CD4-positive, alpha-beta memory T cell (primary cell): ENCODE measurements around the gene IKZF1. TPM values are rescaled to one million over a fixed set of nuclear protein-coding genes. Genes with fewer than 3 reads are reported as not detected.

Source experiments
- CTCF ChIA-PET: fragments of 350-600 bp; sonication (Branson Sonifier 250); formaldehyde crosslinking; loops from one replicate; lab custom pipeline; 2021; ENCODE audit warnings: inconsistent platforms; ENCODE audit not compliant: partially characterized antibody; lab: Charles Lee
- POLR2A ChIA-PET: fragments of 350-600 bp; sonication (Branson Sonifier 250); formaldehyde crosslinking; loops from one replicate; lab custom pipeline; 2021; ENCODE audit not compliant: partially characterized antibody; lab: Charles Lee
- DNase-seq, 5 donors: peaks; one replicate each; pipeline versions ENCODE4 v3.0.0 to v3.0.0-alpha.2; 2020 to 2022; ENCODE audit warnings: mixed read lengths in 1 of 5
- H3K27ac ChIP-seq: one replicate; pipeline ENCODE4 v1.7.0; 2013; ENCODE audit warnings: low read depth, low read length
- H3K27me3 ChIP-seq: 2 replicates; pipeline ENCODE4 v1.7.0; 2013; ENCODE audit warnings: mild to moderate bottlenecking, low read length, moderate library complexity; ENCODE audit not compliant: insufficient read depth
- H3K36me3 ChIP-seq: 2 replicates; pipeline ENCODE4 v1.7.0; 2013; ENCODE audit warnings: mild to moderate bottlenecking, low read length, moderate library complexity; ENCODE audit not compliant: insufficient read depth
- H3K4me1 ChIP-seq: 2 replicates; pipeline ENCODE4 v1.7.0; 2013; ENCODE audit warnings: mild to moderate bottlenecking, low read length, moderate library complexity; ENCODE audit not compliant: insufficient read depth
- H3K4me3 ChIP-seq, 2 donors: one replicate each; pipeline ENCODE4 v1.7.0; 2013; ENCODE audit warnings: low read length in 2 of 2, mild to moderate bottlenecking in 1 of 2
- H3K9me3 ChIP-seq, 2 donors: one replicate each; pipeline ENCODE4 v1.7.0; 2013; ENCODE audit warnings: low read length in 2 of 2, control low read depth in 1 of 2; ENCODE audit not compliant: control insufficient read depth in 1 of 2
- H3K27ac Mint-ChIP-seq, 7 donors: one replicate each; pipeline ENCODE4 v1.8.0; 2020 to 2021; ENCODE audit warnings: mixed read lengths in 7 of 7, mild to moderate bottlenecking in 6 of 7, inconsistent platforms in 3 of 7, moderate library complexity in 3 of 7
- H3K27me3 Mint-ChIP-seq, 2 donors: one replicate each; pipeline ENCODE4 v1.8.0; 2020 to 2021; ENCODE audit warnings: mixed read lengths in 2 of 2
- H3K36me3 Mint-ChIP-seq, 2 donors: one replicate each; pipeline ENCODE4 v1.8.0; 2020 to 2021; ENCODE audit warnings: mixed read lengths in 2 of 2, inconsistent platforms in 1 of 2, mild to moderate bottlenecking in 1 of 2
- H3K4me1 Mint-ChIP-seq, 4 donors: one replicate each; pipeline ENCODE4 v1.8.0; 2020 to 2021; ENCODE audit warnings: mixed read lengths in 4 of 4, mild to moderate bottlenecking in 1 of 4
- H3K4me3 Mint-ChIP-seq, 8 donors: one replicate each; pipeline ENCODE4 v1.8.0; 2020 to 2021; ENCODE audit warnings: mixed read lengths in 8 of 8, mild to moderate bottlenecking in 7 of 8, moderate library complexity in 6 of 8, inconsistent platforms in 3 of 8
- H3K9me3 Mint-ChIP-seq, 8 donors: one replicate each; pipeline ENCODE4 v1.8.0; 2020 to 2021; ENCODE audit warnings: mixed read lengths in 8 of 8, mild to moderate bottlenecking in 5 of 8, inconsistent platforms in 3 of 8, moderate library complexity in 1 of 8
- intact Hi-C: fragments of 100-400 bp; cut with micrococcal nuclease; formaldehyde crosslinking; loops from one replicate; pipeline ENCODE4 v1.15.1; 2023
- polyA plus RNA-seq, 2 donors: library from polyadenylated mRNA; unstranded; fragments of 300-500 nt; fragmentation: Illumina TruSeq; gene quantifications; one replicate each; pipeline ENCODE4 v1.2.3, GENCODE V29; 2021
- total RNA-seq, 2 experiments: library from RNA; stranded (reverse); gene quantifications; one replicate each; pipeline ENCODE4 v1.2.3, GENCODE V29; 2021

IKZF1 gene
- total and polyA plus RNA-seq, 4 experiments from 2014 or later, result 116 to 479 (median 381) TPM

GRCh38 chr7:50348469-50349162 is 44.1 kb downstream of the IKZF1 start:
- H3K4me3 ChIP-seq, result no peak overlapping the region
- peaks cover 11% of the 10 kb centered on the region for H3K36me3 ChIP-seq
- peak overlapping the region in 6 of 7 donors; percentile 97 to 100 (median 98) for H3K27ac Mint-ChIP-seq

GRCh38 chr7:50349399-50349798 is 44.9 kb downstream of the IKZF1 start:
- Mint-ChIP-seq H3K4me1 (peaks cover 78 to 93% (median 88%) of the 10 kb centered on the region in 4 donors), H3K27me3 (no peaks in the 10 kb centered on the region), H3K4me3 (peak overlapping the region; percentile 50 to 89 (median 81)), H3K27ac (peak overlapping the region in 6 of 7 donors; percentile 97 to 100 (median 98)), H3K36me3 (peaks cover 69 to 72% of the 10 kb centered on the region in 2 donors), H3K9me3 (peaks cover 0 to 4% (median 0%) of the 10 kb centered on the region in 8 donors)
- Histone ChIP-seq H3K9me3 (no peaks in the 10 kb centered on the region), H3K4me3 (peak overlapping the region in 1 of 2 donors; percentile 29), H3K4me1 (peaks cover 100% of the 10 kb centered on the region), H3K36me3 (peaks cover 15% of the 10 kb centered on the region), H3K27me3 (no peaks in the 10 kb centered on the region), H3K27ac (peak overlapping the region; percentile 96)
- intact Hi-C loops, result no loop called here
- POLR2A ChIA-PET, result interaction anchor here (0.8 to 40.8 kb wide), 8 partner anchors 4 to 201 kb away, joined by 3 to 2673 read pairs (median 8); partner anchors contain the start of gene IKZF1
- CTCF ChIA-PET, result interaction anchor here (1.0 to 4.6 kb wide), 8 partner anchors 9 to 144 kb away, joined by 3 to 27 read pairs (median 8); no protein-coding TSS in a partner anchor
- DNase-seq, result no peak

More at GRCh38 chr7:50348469-50349162, 44.1 kb downstream of the IKZF1 start:
- Histone ChIP-seq H3K27me3 (no peaks in the 10 kb centered on the region), H3K4me1 (peaks cover 100% of the 10 kb centered on the region), H3K9me3 (no peaks in the 10 kb centered on the region), H3K27ac (peak overlapping the region; percentile 96)
- ChIA-PET POLR2A (interaction anchor here (1.1 to 40.8 kb wide), 11 partner anchors 3 to 200 kb away, joined by 3 to 2673 read pairs (median 17); partner anchors contain the start of gene IKZF1), CTCF (interaction anchor here (2.9 to 5.7 kb wide), 3 partner anchors 11 to 17 kb away, joined by 19 to 68 read pairs (median 26); no protein-coding TSS in a partner anchor)
- no peak for DNase-seq
- Mint-ChIP-seq H3K4me3 (peak overlapping the region; percentile 50 to 92 (median 87)), H3K27me3 (no peaks in the 10 kb centered on the region), H3K9me3 (no peaks in the 10 kb centered on the region), H3K36me3 (peaks cover 70 to 72% of the 10 kb centered on the region in 2 donors), H3K4me1 (peaks cover 83 to 85% (median 84%) of the 10 kb centered on the region in 4 donors)
- intact Hi-C loops, result no loop called here

- peaks cover 71 to 75% of the 10 kb centered on the region in 2 donors for H3K36me3 Mint-ChIP-seq
- ChIA-PET CTCF (interaction anchor here (0.8 to 4.6 kb wide), 10 partner anchors 8 to 208 kb away, joined by 3 to 27 read pairs (median 6); no protein-coding TSS in a partner anchor), POLR2A (interaction anchor here (0.8 to 40.8 kb wide), 13 partner anchors 5 to 201 kb away, joined by 3 to 2673 read pairs (median 4); partner anchors contain the start of gene IKZF1)
- H3K27ac ChIP-seq, result peak overlapping the region; percentile 96
- peak overlapping the region in 6 of 7 donors; percentile 97 to 100 (median 98) for H3K27ac Mint-ChIP-seq
- peaks cover 79 to 98% (median 92%) of the 10 kb centered on the region in 4 donors for H3K4me1 Mint-ChIP-seq
- H3K27me3 ChIP-seq, result no peaks in the 10 kb centered on the region
- DNase-seq, result peak; percentile 46 to 89 (median 52)
- intact Hi-C loops, result loop anchor here (1.0 kb wide), 2 partner anchors 8 to 17 kb away; no protein-coding TSS in a partner anchor
- H3K27me3 Mint-ChIP-seq, result no peaks in the 10 kb centered on the region
- peak overlapping the region in 1 of 2 donors; percentile 29 for H3K4me3 ChIP-seq
- peak overlapping the region; percentile 69 to 88 (median 78) for H3K4me3 Mint-ChIP-seq
- peaks cover 20% of the 10 kb centered on the region for H3K36me3 ChIP-seq
- peaks cover 0 to 4% (median 0%) of the 10 kb centered on the region in 8 donors for H3K9me3 Mint-ChIP-seq
- H3K4me1 ChIP-seq, result peaks cover 100% of the 10 kb centered on the region
- H3K9me3 ChIP-seq, result no peaks in the 10 kb centered on the region
Observed at GRCh38 chr7:50349963-50350944, 45.7 kb downstream of the IKZF1 start.

DNA sequence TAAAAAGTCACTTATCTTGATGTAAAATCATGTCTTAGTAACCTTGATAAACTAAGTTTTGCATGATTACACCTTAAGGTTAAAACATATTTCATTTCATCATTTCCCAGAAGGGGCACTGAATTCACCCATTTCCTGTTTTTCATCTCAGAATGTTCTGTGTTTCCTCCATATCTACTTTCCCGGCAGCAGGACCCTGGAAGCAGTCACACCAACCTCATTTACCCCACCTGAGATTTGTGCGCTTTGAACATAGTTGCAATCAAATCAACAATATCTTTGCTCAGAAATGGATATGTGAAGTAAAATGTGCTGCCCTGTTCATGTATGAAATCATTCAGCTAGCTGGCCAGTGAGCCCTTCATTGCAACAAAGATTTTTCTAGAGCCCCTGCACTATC is 46.8 kb downstream of the IKZF1 start:
- intact Hi-C loops, result no loop called here
- peak overlapping the region; percentile 96 for H3K27ac ChIP-seq
- no peaks in the 10 kb centered on the region for H3K27me3 Mint-ChIP-seq
- H3K9me3 ChIP-seq, result no peaks in the 10 kb centered on the region
- peak in 4 of 5 donors; percentile 36 to 49 (median 40) for DNase-seq
- ChIA-PET CTCF (interaction anchor here (0.8 to 4.6 kb wide), 13 partner anchors 9 to 209 kb away, joined by 3 to 27 read pairs (median 6); no protein-coding TSS in a partner anchor), POLR2A (interaction anchor here (0.9 to 40.8 kb wide), 8 partner anchors 6 to 146 kb away, joined by 3 to 2673 read pairs (median 11); partner anchors contain the start of gene IKZF1)
- H3K4me1 Mint-ChIP-seq, result peaks cover 76 to 97% (median 91%) of the 10 kb centered on the region in 4 donors
- peak overlapping the region; percentile 5 to 25 for H3K4me3 ChIP-seq
- H3K4me3 Mint-ChIP-seq, result peak overlapping the region; percentile 69 to 88 (median 78)
- H3K27me3 ChIP-seq, result no peaks in the 10 kb centered on the region
- peaks cover 99% of the 10 kb centered on the region for H3K4me1 ChIP-seq
- peak overlapping the region in 6 of 7 donors; percentile 97 to 100 (median 98) for H3K27ac Mint-ChIP-seq
- H3K9me3 Mint-ChIP-seq, result peaks cover 0 to 4% (median 0%) of the 10 kb centered on the region in 8 donors
- peaks cover 20% of the 10 kb centered on the region for H3K36me3 ChIP-seq
- H3K36me3 Mint-ChIP-seq, result peaks cover 70 to 74% of the 10 kb centered on the region in 2 donors

DNA sequence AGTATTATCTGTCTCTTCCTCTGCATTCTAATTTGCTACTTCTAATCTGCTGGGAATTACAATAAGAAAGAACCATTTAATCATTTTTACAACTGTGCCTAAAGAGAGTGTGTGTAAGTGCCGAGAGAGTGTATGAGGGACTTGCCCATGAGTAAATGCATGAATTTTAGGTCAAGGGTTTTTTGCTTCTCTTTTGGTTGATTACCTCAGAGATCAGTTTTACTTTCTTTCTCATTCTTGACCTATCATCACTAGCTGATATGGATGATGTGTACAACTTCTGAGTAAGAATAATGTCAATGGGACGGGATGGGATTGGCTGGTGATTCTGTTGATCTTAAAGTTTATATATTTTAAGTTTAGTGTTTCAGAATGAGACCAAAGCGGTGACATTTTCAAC is 47.8 kb downstream of the IKZF1 start:
- Mint-ChIP-seq H3K36me3 (peaks cover 73 to 74% of the 10 kb centered on the region in 2 donors), H3K27ac (peak overlapping the region in 6 of 7 donors; percentile 97 to 100 (median 98)), H3K27me3 (no peaks in the 10 kb centered on the region), H3K4me3 (peak overlapping the region; percentile 69 to 88 (median 78)), H3K9me3 (peaks cover 0 to 4% (median 0%) of the 10 kb centered on the region in 8 donors), H3K4me1 (peaks cover 78 to 97% (median 92%) of the 10 kb centered on the region in 4 donors)
- DNase-seq, result peak; percentile 70 to 86 (median 79)
- ChIA-PET CTCF (interaction anchor here (0.8 to 4.6 kb wide), 9 partner anchors 8 to 147 kb away, joined by 3 to 27 read pairs (median 4); no protein-coding TSS in a partner anchor), POLR2A (interaction anchor here (0.9 to 40.8 kb wide), 7 partner anchors 7 to 145 kb away, joined by 3 to 2673 read pairs (median 10); partner anchors contain the start of gene IKZF1)
- Histone ChIP-seq H3K9me3 (no peaks in the 10 kb centered on the region), H3K4me1 (peaks cover 99% of the 10 kb centered on the region), H3K4me3 (peak overlapping the region; percentile 5 to 25), H3K27me3 (no peaks in the 10 kb centered on the region), H3K36me3 (peaks cover 27% of the 10 kb centered on the region), H3K27ac (peak overlapping the region; percentile 96)
- intact Hi-C loops, result loop anchor here (1.0 kb wide), 1 partner anchor 8 kb away; no protein-coding TSS in a partner anchor

- Mint-ChIP-seq H3K4me1 (peaks cover 78 to 97% (median 93%) of the 10 kb centered on the region in 4 donors), H3K27ac (peak overlapping the region in 6 of 7 donors; percentile 93 to 100 (median 99)), H3K27me3 (no peaks in the 10 kb centered on the region), H3K9me3 (peaks cover 0 to 4% (median 0%) of the 10 kb centered on the region in 8 donors), H3K4me3 (peak overlapping the region in 7 of 8 donors; percentile 49 to 74 (median 69)), H3K36me3 (peaks cover 74 to 76% of the 10 kb centered on the region in 2 donors)
- peaks cover 99% of the 10 kb centered on the region for H3K4me1 ChIP-seq
- CTCF ChIA-PET, result interaction anchor here (0.8 to 4.6 kb wide), 5 partner anchors 8 to 148 kb away, joined by 3 to 27 read pairs (median 13); no protein-coding TSS in a partner anchor
- intact Hi-C loops, result loop anchor here (1.0 kb wide), 1 partner anchor 8 kb away; no protein-coding TSS in a partner anchor
- no peaks in the 10 kb centered on the region for H3K27me3 ChIP-seq
- H3K4me3 ChIP-seq, result no peak overlapping the region
- peak overlapping the region; percentile 96 for H3K27ac ChIP-seq
- peaks cover 27% of the 10 kb centered on the region for H3K36me3 ChIP-seq
- DNase-seq, result no peak
- POLR2A ChIA-PET, result interaction anchor here (1.2 to 40.8 kb wide), 6 partner anchors 7 to 148 kb away, joined by 3 to 2673 read pairs (median 516); partner anchors contain the start of gene IKZF1
- H3K9me3 ChIP-seq, result no peaks in the 10 kb centered on the region
Observed at GRCh38 chr7:50352751-50353150, 48.2 kb downstream of the IKZF1 start.
